Measurements from ENCODE around the gene ABLIM3. TPM values are rescaled to one million over a fixed set of nuclear protein-coding genes. Genes with fewer than 3 reads are reported as not detected.

The ABLIM3 gene
- polyA plus RNA-seq, 5 donors, result 85.6 to 123 (median 104) TPM

DNA sequence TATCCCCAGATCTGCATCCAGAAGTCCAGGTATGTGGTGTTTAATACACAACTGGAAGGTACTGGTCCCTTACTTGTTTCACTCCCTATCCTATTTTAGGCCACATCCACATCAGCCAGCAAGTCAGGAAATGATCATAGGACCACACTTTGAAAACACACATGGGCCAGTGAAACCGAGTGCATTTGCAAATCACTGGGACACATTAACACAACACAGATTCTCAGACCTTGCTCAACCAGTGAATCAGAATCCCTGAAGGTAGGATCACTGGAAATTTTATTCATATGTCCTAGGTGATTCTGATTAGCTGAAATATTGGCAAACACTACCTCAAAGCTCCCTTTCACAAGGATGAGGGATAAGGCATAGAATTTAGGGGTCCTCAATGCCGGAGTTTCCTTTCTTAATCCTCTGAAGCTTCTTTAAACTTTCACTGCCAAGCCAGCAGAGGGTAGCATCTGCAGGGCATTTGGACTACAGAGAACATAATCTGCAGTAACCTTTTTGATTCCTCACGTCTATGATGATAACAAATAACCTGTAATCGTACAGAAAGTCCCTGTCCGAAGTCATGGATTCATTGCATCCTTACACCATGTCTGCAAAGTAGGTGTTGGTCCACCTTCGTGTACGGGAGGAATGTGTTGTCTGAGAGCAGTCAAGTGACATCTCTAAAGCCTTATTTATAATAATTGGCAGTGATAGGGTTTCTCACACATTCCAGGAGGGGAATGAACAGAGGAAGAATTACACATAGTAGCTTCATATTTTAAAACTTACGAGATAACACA, 11.0 kb upstream of the ABLIM3 start:
- no peak for DNase-seq

DNA sequence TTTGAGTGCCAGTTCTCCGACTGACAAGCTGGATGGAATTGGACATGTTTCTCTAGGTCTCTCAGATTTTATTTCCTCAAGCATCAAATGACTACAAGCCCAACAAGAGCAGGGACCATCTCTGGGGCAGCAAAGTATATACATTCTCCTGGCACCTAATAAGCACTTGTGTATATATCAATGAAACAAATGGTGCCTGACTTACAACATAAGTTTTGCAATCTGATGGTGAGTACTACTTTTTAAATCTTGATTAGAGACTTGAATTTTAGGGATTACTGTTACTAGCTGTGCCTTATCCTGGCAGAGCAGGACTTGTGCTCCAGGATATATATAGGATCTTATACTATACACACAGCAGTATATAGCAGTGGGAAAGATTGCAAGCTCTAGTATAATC, 8.8 kb upstream of the ABLIM3 start:
- DNase-seq, result no peak

DNA sequence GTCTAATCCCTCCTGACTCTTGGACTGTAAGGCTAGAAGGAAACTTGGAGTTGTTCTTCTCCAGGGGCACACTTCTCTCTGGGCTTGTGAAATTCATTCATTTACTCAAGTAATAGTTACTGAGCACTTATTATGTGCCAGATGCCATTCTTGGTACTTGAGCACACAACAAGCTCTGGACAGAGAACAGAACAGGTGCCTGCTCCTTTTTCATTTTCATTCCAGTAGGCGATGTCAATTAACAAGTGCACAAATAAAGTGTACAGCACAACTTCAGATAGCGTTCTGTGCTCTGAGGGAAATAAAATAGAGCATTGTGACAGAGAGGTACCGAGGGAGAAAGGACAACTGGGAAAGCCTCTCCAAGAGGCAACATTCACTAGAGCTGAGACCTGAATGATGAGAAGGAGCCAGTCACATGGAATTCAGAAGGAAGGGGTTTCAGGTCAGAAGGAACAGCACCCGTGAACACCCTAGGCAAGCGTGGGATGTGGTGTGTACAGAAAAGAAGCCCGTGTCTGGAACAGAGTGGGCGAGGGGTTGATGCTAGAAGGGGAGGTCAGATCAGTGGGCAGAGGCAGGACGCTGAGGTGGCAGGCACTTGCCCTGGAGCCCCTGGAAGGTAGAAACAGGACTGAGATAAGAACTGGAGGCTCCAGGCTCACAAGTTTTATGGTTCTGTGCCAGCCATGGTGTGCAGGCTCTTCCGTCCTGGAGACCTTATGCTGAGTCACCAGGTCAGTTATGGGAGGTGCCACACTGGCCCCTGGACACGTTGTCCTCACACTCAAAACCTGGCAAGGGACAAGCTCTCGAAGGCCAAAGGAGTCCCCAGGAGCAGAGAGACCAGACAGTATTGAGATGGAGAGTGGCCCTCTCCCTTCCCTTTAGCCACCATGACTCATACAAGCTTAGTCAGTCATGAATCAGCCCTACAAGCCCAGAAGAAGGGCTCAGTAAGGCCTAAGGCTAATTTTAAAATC, 7.2 kb upstream of the ABLIM3 start:
- DNase-seq, result no peak

GRCh38 chr5:149134778-149135500, 6.4 kb upstream of the ABLIM3 start:
- DNase-seq, result no peak

DNA sequence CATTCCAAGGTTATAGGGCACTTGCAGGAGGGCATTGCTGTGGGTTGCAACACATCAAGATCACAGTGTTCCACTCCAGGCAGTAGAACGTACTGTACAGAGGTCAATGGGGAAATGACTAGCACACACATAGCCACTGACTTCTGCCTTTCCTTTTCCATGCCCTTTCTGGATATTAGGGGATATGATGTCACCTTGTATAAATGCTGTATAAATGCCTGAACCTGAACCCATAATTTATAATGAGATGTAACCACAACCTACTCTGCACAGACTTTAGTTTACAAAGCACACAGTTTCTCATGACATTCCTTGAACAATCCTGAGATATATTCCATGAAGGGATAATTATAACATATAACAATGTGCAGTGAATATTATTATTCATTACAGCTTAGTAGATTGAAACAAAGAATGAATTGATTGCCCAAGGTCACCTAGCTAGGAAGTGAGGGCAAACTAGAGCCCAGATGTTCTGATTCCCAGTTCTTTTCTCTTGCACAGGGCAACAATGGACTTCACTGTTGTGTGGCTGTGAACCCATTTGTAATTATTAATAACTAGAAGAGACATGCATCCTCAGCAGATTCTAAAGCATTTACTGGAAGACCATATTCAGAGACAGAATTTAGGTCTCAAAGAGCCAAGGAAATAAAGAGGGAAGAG, 5.6 kb upstream of the ABLIM3 start:
- no peak for DNase-seq

- DNase-seq, result no peak
These were observed 2.9 kb upstream of the ABLIM3 start for GRCh38 chr5:149138182-149138923.

DNA sequence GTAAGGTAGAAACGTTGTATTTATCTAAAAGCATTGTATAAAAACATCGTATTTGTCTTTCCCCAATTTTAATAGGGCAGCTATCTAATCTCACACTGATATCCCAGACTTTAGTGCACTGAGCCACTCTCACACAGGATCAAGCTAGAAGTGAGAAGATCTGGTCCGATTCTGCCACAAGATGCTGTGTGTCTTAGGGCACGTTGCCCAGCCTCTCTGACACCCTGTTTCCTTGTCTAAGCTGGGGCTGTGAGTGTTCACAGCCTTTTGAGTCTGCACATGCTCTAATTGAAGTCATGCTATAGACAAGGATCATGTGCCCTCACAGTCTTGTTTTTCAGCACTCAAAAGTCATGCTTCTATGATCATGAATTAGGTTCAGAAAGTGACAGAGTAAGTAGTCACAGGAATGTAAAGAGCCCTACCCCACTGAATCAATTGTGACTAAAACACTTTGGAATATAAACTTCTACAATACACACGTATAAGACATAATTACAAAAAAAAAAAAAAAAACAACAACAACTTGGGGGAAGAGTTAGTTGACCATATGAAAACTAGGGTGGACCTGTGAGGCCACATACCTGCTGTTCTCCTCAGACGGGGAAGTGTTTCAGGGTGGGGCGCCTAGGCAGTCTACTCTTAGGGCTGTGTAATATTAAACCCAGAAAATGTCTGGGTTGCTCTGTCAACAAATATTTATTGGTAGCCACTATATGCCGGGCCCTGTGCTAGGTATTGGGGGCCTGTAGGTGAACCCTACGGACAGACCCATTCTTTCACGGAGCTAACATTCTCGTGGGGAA, 893 bp upstream of the ABLIM3 start:
- no peak for DNase-seq

DNA sequence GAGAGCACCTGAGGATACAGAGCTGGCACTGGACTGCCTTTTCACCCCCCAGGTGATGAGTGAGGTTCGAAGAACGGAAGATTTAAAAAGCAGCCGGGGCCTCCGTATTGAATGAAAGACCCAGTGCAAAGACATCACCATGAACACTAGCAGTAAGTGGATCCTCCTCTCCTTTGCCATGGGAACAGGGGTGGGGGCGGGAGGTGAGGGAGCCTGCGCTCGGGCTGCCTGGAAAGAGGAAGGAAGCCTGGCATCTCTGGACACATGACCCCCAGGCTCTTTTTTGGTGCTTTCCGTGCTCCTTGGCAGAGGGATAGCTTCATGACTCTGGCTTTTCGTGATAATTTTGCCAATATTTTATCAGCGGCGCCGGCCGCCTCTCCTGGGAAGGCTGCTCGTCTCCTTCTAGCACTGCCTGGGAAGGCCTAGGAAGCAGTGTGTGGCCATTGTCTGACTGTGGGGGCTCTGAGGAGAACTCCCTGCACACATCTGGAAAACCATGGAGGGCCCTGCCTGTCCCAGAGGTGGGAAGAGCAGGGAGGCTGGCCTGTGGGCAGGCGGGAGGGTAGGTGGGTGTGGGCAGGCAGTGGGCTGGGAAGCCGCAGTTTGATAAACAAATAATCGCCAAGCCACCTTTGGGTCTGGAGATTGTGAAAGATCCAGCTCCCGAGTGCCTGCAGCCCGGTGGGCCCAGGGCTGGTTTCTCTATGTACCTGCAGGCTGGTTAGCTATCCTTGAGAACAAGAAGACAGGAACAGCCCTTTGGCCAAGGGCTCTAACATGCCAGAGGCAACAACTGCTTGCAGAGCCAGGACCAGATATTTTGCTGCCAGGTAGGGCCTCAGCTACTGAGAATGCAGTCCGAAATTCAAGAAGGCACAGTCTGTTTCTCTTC, 911 bp downstream of the ABLIM3 start:
- peak in 1 of 2 donors; percentile 46 for DNase-seq

DNA sequence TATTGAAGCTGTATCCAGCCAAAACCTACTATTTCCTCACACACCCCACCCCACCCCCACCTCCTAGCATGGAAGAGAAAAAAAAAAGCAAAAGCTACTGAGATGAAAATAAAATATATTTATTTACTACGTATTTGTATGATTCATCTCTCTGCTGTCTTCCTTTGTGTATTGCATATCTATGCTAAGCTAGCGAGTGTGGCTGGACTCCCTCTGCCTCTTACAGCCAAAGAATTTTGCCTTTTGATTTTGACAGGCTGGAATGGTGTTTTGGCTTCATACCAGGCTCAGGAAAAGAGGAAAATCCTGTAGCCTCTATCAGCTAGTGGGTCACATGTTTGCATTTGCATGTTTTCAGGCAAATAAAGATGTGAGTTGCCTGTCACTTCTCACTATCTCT, 2.2 kb downstream of the ABLIM3 start:
- peak; percentile 67 to 73 for DNase-seq

- no peak for DNase-seq
These were observed 3.3 kb downstream of the ABLIM3 start for GRCh38 chr5:149144637-149145036.

DNA sequence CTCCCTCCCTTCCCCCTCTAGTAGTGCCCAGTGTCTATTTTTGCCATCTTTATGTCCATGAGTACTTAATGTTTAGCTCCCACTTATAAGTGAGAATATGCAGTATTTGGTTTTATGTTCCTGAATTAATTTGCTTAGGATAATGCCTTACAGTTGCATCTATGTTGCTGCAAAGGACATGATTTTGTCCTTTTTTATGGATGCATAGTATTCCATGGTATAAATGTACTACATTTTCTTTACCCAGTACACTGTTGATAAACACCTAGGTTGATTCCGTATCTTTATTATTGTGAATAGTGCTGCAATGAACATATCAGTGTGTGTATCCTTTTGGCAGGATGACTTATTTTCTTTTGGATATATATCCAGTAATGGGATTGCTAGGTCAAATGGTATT, 3.8 kb downstream of the ABLIM3 start:
- no peak for DNase-seq

DNA sequence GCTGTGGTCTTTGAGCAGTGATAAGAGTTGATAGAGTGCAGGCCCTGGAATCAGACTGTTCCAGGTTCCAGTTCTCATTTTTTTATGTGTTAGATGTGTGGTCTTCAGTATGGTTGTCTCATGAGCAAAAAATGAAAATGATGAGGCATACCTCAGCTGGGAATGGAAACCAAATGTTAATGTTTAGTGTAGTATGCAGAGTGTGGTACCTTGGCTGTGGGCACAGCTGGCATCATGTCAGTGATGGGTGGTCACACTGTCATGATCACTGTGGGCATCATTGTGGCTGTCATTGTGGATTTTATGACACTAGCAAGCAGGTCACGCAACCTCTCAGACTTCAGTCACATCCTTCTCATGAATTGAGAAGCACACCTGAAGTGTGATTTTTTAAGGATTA, 6.4 kb downstream of the ABLIM3 start:
- no peak for DNase-seq

GRCh38 chr5:149149942-149150341, 8.6 kb downstream of the ABLIM3 start:
- DNase-seq, result no peak

DNA sequence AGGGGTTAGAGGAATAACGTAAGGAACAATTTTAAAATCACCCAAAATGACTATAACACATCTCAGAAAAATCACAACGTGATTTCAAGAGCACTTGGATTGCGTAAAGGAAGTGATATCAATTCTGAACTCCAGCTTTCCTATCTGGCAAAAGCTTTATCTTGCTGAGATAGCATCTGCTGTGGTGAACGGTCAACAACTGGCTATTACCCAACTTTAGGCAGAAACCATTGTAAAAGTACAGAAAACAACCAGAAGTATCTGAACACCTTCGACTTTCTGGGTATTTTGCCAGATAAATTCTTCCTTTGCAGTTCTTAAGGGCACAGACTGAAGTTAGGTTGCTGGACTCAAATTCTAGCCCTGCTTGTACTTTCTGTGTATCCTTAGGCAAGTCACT, 9.2 kb downstream of the ABLIM3 start:
- no peak for DNase-seq

DNA sequence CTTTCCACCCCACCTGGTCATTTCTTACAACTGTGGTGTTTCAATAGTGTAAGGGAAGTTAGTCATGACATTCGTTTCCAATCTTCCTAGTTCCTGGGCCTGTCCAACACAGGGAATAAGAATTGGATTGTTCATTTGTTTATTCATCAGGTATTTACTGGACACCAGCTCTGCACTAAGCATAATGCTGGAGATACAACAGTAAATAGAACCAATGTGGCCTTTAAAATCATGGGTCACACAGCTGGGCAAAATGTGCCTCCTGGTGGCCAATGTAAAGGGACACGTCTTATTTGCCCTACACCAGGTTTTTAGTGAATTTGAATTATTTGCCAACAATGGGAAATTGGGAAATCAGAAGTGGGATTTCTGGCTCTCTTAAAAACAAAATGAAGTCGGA, 10.4 kb downstream of the ABLIM3 start:
- no peak for DNase-seq

- DNase-seq, result no peak
These were observed 11.0 kb downstream of the ABLIM3 start for GRCh38 chr5:149152317-149152746.

DNA sequence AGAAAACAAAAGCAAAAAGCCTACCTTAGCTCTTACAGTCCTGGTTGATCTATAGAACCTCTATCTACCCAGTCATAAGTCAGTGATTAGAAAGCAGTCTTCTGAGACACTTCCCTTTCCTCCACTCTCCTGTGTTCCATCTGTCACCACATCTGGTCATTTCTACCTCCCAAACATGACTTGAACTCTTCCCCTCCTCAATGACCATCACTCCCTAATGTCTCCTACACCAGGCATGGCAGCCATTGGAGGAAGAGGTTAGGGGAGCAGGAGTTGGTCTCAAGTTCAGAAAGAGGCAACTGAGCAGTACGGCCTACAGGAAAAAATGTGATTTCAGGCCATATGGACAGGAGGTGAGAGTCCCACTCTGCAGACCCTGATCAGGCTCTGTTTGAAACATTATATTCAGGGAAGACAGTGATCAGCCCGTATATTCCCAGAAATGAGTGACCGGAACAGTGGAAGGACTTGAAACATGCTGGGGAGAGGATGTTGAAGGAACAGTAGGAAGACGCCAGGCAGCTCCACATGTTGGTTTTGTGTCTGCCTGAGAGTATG, 12.0 kb downstream of the ABLIM3 start:
- no peak for DNase-seq

Data from right lung (tissue), 5 donors.